Hepatocyte (in vitro differentiated cells): ENCODE measurements around the gene SDK1.

Experiments
- CTCF ChIP-seq: fragments of 200-600 bp; sonication (generic); IDR thresholded peaks from 2 replicates; pipeline ENCODE4 v1.5.1; 2016; ENCODE audit warnings: antibody characterized with exemption, mild to moderate bottlenecking; ENCODE audit not compliant: poor library complexity
- EZH2 ChIP-seq: fragments of 200-600 bp; sonication (generic); IDR thresholded peaks from 2 replicates; pipeline ENCODE4 v1.6.1; 2016; ENCODE audit warnings: antibody characterized with exemption, mild to moderate bottlenecking, borderline replicate concordance
- EZH2phosphoT487 ChIP-seq: fragments of 200-600 bp; sonication (generic); IDR thresholded peaks from one replicate; pipeline ENCODE4 v1.6.1; 2018; ENCODE audit warnings: antibody characterized with exemption, mild to moderate bottlenecking, low read depth, moderate library complexity; ENCODE audit not compliant: unreplicated experiment, severe bottlenecking

DNA sequence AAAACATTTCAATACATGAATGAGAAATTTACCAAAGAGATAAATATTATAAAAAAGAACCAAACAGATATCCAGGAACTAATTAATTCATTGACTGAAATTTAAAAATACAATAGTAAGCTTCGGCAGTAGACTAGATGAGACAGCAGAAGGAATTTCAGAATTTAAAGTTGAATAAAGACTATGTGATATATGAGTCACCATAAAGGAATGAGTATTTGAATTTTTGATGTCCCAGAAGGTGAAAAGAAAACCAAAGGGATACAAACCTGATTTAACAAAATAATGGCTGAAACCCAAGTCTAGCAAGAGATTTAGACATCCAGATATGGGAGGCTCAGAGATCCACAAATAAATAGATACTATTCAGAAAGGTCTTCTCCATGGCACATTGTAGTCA, 757.1 kb downstream of the SDK1 start:
- TF ChIP-seq CTCF (no peak), EZH2phosphoT487 (no peak), EZH2 (no peak)
